Frontal cortex (tissue), 4 donors: Measurements from ENCODE around the gene FBXL7. TPM values are rescaled to one million over a fixed set of nuclear protein-coding genes. Genes with fewer than 3 reads are reported as not detected.

Source experiments
- DNase-seq, 2 donors: peaks; one replicate each; pipeline ENCODE4 v3.0.0; 2012; ENCODE audit warnings: low spot score in 2 of 2
- FAIRE-seq: peaks from 2 replicates; lab custom pipeline; 2012; peaks lifted over from hg19 to GRCh38; lab: Jason Lieb, UNC
- total RNA-seq: library from RNA; depleted of rRNA; stranded (reverse); fragments of >200 nt; gene quantifications from one replicate; pipeline ENCODE4 v1.2.3, GENCODE V29; 2014
- donor health status: control.
- donor health status: control.
- donor health status: control.

Gene FBXL7
- total RNA-seq, 1 donor from 2014 or later: 1.2 TPM

DNA sequence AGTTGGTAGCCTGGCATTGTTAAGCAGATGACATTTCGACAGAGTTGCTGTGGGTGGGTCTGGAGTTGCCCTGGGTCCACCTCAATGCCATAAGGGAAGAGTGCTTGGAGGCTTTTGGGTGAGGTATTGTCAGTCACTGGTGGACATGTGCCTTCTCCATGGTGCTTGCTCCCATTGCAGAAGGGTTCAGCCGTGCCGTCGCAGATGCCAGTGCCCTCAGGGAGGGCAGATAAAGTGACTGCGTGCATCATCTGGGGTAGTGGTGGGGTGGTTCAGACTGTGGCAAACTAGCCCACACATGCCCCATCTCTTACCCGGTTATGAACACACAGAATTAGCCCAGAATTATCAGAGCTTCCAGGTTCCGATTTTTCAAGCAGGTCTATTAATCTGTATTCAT is 71.6 kb downstream of the FBXL7 start:
- FAIRE-seq (no peak), DNase-seq (no peak)

GRCh38 chr5:15573590-15573989 is 73.6 kb downstream of the FBXL7 start:
- no peak for DNase-seq
- no peak for FAIRE-seq

DNA sequence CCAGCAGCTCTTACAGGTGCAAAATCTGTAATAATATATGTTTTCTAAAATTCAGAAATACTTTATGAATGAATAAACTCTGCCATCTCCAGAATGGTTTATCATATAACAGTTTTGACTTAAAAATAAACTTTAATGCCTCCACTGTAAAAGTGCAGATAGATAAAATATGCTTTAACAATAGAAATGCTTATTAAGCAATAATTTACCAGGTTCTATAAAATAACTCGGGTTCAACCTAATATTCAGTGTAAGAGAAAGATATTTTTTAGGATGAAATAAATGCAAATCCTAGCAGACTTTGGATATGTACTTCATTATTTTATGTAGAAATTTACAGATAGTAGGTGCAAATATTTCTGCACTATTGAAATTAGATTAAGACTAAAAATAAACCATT is 74.1 kb downstream of the FBXL7 start:
- no peak for FAIRE-seq
- no peak for DNase-seq

DNA sequence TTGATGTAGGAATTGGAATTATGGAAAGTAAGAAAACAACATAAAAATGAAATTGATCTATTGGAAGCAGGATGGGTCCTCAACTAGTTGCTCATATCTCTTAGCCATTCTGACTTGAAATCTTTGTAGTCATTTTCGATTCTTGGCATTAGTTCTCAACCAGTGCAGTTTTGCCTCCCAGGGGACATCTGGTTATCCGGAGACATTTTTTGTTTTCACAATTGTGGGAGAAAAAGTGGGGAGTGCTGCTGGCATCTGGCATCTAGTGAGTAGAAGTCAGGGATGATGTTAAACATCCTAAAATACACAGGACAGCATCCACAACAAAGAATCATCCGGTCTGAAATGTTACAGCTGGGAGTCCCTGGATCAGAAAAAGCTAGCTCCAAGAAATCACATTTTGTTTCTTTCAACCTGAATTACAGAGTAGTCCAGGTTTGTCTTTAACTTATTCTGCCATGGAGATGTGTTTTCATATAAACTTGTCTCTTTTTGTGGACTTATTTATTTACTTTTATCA is 74.9 kb downstream of the FBXL7 start:
- DNase-seq: no peak
- no peak for FAIRE-seq

DNA sequence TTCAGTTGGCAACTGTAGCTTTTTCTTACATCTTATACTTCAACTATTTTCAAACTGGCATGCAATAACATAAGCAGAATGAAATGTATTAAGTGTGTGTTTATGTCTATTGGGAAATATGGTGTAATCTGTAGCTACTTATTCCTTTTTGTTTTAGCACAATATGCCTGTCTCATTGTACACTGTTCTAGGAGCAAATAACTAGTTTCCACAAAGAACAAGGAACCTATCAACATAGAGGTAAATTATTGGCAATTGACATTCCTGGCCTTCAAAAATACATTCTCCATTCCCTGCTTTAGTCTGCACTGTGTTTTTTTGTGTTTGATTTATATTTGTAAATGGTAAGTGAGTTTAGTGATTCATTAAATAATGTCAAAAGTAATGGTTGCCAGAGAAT is 75.7 kb downstream of the FBXL7 start:
- no peak for FAIRE-seq

GRCh38 chr5:15577132-15577531 is 77.2 kb downstream of the FBXL7 start:
- DNase-seq (no peak), FAIRE-seq (no peak)

More for the DNA sequence above, 75.7 kb downstream of the FBXL7 start:
- no peak for DNase-seq

- FAIRE-seq (no peak), DNase-seq (no peak)
These were observed 77.9 kb downstream of the FBXL7 start for GRCh38 chr5:15577831-15578230.

DNA sequence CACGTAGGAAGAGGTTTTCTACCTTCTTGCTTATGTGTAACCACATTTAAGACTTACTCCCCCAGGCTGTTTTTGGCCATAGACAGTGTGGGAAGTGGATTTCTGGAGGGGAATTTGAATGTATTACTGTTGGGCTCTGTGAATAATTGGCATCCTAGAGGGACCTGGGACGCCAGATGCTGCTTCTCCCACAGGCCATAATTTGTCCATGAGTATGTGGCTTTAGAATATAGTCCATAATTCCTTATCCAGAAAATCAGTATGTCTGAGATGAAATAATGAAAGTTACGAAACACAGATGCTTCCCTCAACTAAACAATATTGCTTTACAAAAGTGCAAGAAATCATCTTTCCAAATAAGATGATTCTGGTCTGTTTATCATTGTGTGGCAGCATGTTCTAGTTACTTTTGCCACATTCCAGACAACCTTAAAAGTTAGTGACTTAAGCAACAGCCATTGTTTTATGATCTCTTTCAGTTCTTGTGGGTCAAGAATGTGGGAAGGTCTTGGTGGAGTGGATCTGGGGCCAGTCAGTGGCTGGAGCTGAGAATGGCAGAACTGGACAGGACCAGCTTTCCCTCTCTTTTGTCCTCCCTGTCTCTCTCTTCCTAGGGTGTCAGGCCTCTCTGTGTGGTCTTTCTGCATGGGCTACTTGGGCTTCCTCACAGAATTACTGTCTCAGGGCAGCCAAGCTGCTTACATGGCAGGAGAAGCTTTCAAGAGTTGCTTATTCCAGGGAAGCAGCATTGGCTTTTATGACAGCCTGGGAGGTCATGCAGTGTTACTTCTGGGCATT is 79.4 kb downstream of the FBXL7 start:
- no peak for FAIRE-seq
- no peak for DNase-seq

DNA sequence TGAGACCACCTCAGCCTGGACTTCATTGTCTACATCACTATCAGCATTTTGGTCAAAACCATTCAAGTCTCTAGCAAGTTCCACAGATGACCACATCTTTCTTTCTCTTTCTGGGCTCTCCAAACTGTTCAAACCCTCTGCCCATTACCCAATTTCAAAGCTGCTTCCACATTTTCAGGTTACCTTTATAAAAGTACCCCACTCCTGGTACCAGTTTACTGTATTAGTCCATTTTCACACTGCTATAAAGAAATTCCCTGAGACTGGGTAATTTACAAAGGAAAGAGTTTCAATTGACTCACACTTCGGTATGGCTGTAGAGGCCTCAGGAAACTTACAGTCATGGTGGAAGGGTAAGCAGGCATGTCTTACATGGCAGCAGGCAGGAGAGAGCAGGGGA is 84.5 kb downstream of the FBXL7 start:
- DNase-seq (no peak), FAIRE-seq (no peak)

GRCh38 chr5:15585128-15585527 is 85.1 kb downstream of the FBXL7 start:
- DNase-seq (no peak), FAIRE-seq (no peak)

- FAIRE-seq (no peak), DNase-seq (no peak)
These were observed 86.0 kb downstream of the FBXL7 start for GRCh38 chr5:15585841-15586591.

DNA sequence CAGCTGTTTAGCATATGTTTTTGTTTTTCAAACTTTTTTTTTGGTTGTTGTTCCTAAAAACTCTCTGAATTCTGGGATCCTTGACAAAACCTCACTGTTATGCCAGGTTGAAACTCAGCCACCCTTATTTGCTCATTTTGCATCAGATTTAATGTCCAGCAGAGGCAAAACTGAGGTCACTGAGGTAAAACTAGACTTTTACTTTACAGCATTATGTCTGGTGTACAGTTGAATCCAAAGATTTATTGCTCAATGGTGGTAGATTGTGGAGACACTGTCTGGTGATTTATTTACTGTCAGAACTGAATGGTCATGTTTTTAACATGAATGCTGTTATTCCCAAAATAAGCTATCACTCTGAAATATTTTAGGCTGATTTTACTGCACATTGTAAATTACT is 87.9 kb downstream of the FBXL7 start:
- DNase-seq (no peak), FAIRE-seq (no peak)

- no peak for FAIRE-seq
- no peak for DNase-seq
These were observed 92.7 kb downstream of the FBXL7 start for GRCh38 chr5:15592728-15593127.

GRCh38 chr5:15594977-15595568 is 95.1 kb downstream of the FBXL7 start:
- DNase-seq (no peak), FAIRE-seq (no peak)

GRCh38 chr5:15595929-15596328 is 95.9 kb downstream of the FBXL7 start:
- FAIRE-seq: no peak
- DNase-seq: no peak

DNA sequence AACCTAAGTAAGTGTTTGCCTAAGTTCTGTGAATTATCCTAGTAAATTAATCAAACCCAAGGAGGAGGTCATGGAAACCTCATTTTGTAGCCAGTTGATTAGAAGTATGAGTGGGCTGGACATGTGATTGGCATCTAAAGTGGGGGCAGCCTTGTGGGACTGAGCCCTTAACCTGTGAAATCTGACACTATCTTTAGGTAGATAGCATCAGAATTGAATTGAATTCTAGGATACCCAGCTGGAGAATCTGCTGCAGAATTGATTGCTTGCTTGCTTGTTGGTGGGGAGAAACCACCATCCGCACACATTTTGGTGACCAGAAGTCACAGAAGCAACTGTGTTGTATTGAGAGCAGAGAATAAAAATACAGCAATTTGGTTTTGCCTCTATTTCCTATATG is 97.0 kb downstream of the FBXL7 start:
- no peak for FAIRE-seq

GRCh38 chr5:15597804-15598203 is 97.8 kb downstream of the FBXL7 start:
- no peak for DNase-seq
- no peak for FAIRE-seq

More for the DNA sequence above, 97.0 kb downstream of the FBXL7 start:
- no peak for DNase-seq

- DNase-seq (no peak), FAIRE-seq (no peak)
These were observed 98.4 kb downstream of the FBXL7 start for GRCh38 chr5:15598294-15598902.

DNA sequence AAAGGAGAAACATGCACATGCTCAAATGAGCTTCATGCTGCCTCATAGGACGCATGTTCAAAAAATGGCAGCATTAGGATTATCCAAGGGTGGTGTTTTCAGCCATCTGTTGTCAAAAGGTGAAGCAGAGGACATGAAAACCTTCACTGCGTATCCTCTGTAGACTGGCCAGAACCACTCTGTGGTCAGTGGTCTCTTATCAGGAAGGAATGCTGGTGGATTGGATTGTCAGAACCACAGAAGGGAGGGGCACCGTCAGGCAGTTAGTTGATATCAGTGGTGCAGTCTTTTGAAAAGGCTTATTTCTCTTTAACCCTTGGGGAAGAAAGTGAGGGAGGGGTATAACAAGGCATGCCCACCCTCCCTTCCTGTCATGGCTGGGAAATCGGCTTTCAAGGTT is 100.1 kb downstream of the FBXL7 start:
- no peak for FAIRE-seq
- DNase-seq: no peak

- FAIRE-seq (no peak), DNase-seq (no peak)
These were observed 101.3 kb downstream of the FBXL7 start for GRCh38 chr5:15601274-15601673.
